GM12891 (cell line): ENCODE results near the gene SPOCK1.

Experiments
- POLR2A ChIP-seq: IDR thresholded peaks from 2 replicates; pipeline ENCODE4 v1.6.1; 2011; ENCODE audit warnings: low read depth, low read length, control low read depth
- POLR2AphosphoS5 ChIP-seq: IDR thresholded peaks from 2 replicates; pipeline ENCODE4 v1.6.1; 2011; ENCODE audit warnings: low read depth, low read length, control low read depth
- SPI1 ChIP-seq: IDR thresholded peaks from 2 replicates; pipeline ENCODE4 v1.6.1; 2011; ENCODE audit warnings: low read depth, low read length, control low read depth
- TAF1 ChIP-seq: IDR thresholded peaks from 2 replicates; pipeline ENCODE4 v1.6.1; 2011; ENCODE audit warnings: low read depth, low read length, control low read depth

DNA sequence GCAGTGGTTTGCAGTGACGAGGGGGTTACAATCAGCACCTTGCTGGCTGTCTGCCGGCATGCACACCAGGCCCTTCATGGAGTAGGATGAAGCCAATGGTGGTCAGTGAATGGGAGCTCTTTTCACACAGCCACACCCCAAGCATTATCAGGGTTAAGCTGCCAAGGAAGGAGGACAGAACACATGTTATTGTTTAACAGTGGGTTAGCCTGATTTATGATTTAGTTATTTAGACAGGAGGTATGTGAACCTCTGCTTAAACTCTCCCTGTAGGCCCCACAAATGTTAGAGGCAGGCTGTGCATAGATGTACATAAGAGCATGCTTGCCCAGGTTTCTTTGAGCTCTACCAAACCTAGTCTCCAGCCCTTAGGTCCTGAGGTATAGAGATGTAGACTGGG lies 262.9 kb downstream of the SPOCK1 start:
- TF ChIP-seq POLR2AphosphoS5 (no peak), TAF1 (no peak), SPI1 (no peak), POLR2A (no peak)
